Measurements from ENCODE around the gene ATG13. TPM values are rescaled to one million over a fixed set of nuclear protein-coding genes. Genes with fewer than 3 reads are reported as not detected.
"Not testable (repeated sequence)": the region's sequence is repeated elsewhere in the genome, so short reads cannot be mapped to it uniquely, and the experiment has no call there.

ATG13 gene
- total RNA-seq, 1 experiment from 2014 or later, result 57.1 TPM

DNA sequence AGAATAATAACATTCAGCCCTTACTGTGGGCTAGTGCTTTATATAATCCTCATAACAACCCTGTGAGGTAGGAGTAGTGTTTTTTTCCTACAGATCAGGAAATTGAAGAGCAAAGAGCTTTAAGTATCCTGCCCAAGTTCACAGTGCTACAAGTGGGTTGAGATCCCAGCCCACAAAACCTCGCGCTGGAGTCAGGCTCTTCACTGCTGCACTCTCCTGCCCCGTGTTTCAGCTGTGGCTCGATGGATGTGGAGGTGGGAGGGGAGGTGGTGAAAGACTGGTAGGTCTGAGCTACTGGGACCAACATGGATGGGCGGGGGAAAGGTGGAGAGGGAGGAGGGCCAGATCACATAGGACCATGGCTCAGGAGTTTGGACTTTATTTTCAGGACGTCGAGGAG is 89.5 kb downstream of the ATG13 start:
- TF ChIP-seq, protein P1, sequence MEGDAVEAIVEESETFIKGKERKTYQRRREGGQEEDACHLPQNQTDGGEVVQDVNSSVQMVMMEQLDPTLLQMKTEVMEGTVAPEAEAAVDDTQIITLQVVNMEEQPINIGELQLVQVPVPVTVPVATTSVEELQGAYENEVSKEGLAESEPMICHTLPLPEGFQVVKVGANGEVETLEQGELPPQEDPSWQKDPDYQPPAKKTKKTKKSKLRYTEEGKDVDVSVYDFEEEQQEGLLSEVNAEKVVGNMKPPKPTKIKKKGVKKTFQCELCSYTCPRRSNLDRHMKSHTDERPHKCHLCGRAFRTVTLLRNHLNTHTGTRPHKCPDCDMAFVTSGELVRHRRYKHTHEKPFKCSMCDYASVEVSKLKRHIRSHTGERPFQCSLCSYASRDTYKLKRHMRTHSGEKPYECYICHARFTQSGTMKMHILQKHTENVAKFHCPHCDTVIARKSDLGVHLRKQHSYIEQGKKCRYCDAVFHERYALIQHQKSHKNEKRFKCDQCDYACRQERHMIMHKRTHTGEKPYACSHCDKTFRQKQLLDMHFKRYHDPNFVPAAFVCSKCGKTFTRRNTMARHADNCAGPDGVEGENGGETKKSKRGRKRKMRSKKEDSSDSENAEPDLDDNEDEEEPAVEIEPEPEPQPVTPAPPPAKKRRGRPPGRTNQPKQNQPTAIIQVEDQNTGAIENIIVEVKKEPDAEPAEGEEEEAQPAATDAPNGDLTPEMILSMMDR (IDR thresholded peaks at IDR 0.05; ENCODE audit: unreplicated experiment), result no peak
- no peaks in the 10 kb centered on the region for H3K27me3 Mint-ChIP-seq (ENCODE audit: unreplicated experiment)
- H3K9me3 Mint-ChIP-seq (ENCODE audit: low read depth, unreplicated experiment), result no peaks in the 10 kb centered on the region
- H3K36me3 Mint-ChIP-seq (ENCODE audit: insufficient read depth, unreplicated experiment), result peaks cover 51% of the 10 kb centered on the region
- DNase-seq, result no peak
- H3K4me3 Mint-ChIP-seq (ENCODE audit: low read depth, unreplicated experiment), result no peak overlapping the region
- intact Hi-C loops (cut with micrococcal nuclease; ENCODE audit: unreplicated experiment), result no loop called here
- H3K27ac Mint-ChIP-seq (ENCODE audit: unreplicated experiment), result no peak overlapping the region
- BruUV-seq (replicated peaks), result no TSS peak
- H3K4me1 Mint-ChIP-seq (ENCODE audit: low read depth, unreplicated experiment), result peaks cover 1% of the 10 kb centered on the region
- CTCF ChIA-PET, result no interaction called here

- H3K27me3 Mint-ChIP-seq (ENCODE audit: unreplicated experiment); DNase-seq; H3K9me3 Mint-ChIP-seq (ENCODE audit: low read depth, unreplicated experiment); H3K27ac Mint-ChIP-seq (ENCODE audit: unreplicated experiment); CTCF ChIA-PET; H3K4me3 Mint-ChIP-seq (ENCODE audit: low read depth, unreplicated experiment); intact Hi-C loops (cut with micrococcal nuclease; ENCODE audit: unreplicated experiment); BruUV-seq (replicated peaks); H3K4me1 Mint-ChIP-seq (ENCODE audit: low read depth, unreplicated experiment): not testable (repeated sequence)
- peaks cover 30% of the 10 kb centered on the region for H3K36me3 Mint-ChIP-seq (ENCODE audit: insufficient read depth, unreplicated experiment)
Measured at GRCh38 chr11:46709351-46709750, 92.0 kb downstream of the ATG13 start.

- Mint-ChIP-seq H3K9me3 (ENCODE audit: low read depth, unreplicated experiment) (no peaks in the 10 kb centered on the region), H3K4me3 (ENCODE audit: low read depth, unreplicated experiment) (no peak overlapping the region), H3K36me3 (ENCODE audit: insufficient read depth, unreplicated experiment) (peaks cover 27% of the 10 kb centered on the region), H3K27me3 (ENCODE audit: unreplicated experiment) (no peaks in the 10 kb centered on the region), H3K4me1 (ENCODE audit: low read depth, unreplicated experiment) (no peaks in the 10 kb centered on the region), H3K27ac (ENCODE audit: unreplicated experiment) (no peak overlapping the region)
- TF ChIP-seq, protein P1 (IDR thresholded peaks at IDR 0.05; ENCODE audit: unreplicated experiment), result no peak
- intact Hi-C loops (cut with micrococcal nuclease; ENCODE audit: unreplicated experiment), result no loop called here
- CTCF ChIA-PET, result no interaction called here
- BruUV-seq (replicated peaks), result no TSS peak
- DNase-seq, result no peak
Measured at GRCh38 chr11:46710821-46711269, 93.5 kb downstream of the ATG13 start.

- H3K4me1 Mint-ChIP-seq (ENCODE audit: low read depth, unreplicated experiment), result no peaks in the 10 kb centered on the region
- no TSS peak for BruUV-seq (replicated peaks)
- CTCF ChIA-PET, result no interaction called here
- intact Hi-C loops (cut with micrococcal nuclease; ENCODE audit: unreplicated experiment), result no loop called here
- TF ChIP-seq, protein P1 (IDR thresholded peaks at IDR 0.05; ENCODE audit: unreplicated experiment), result no peak
- H3K4me3 Mint-ChIP-seq (ENCODE audit: low read depth, unreplicated experiment), result no peak overlapping the region
- no peak for DNase-seq
- no peaks in the 10 kb centered on the region for H3K27me3 Mint-ChIP-seq (ENCODE audit: unreplicated experiment)
- no peak overlapping the region for H3K27ac Mint-ChIP-seq (ENCODE audit: unreplicated experiment)
- peaks cover 22% of the 10 kb centered on the region for H3K36me3 Mint-ChIP-seq (ENCODE audit: insufficient read depth, unreplicated experiment)
- H3K9me3 Mint-ChIP-seq (ENCODE audit: low read depth, unreplicated experiment), result no peaks in the 10 kb centered on the region
Measured at GRCh38 chr11:46711303-46711702, 94.0 kb downstream of the ATG13 start.

GRCh38 chr11:46712874-46713576 is 95.7 kb downstream of the ATG13 start:
- TF ChIP-seq, protein P1 (IDR thresholded peaks at IDR 0.05; ENCODE audit: unreplicated experiment), result no peak
- Mint-ChIP-seq H3K4me1 (ENCODE audit: low read depth, unreplicated experiment) (no peaks in the 10 kb centered on the region), H3K4me3 (ENCODE audit: low read depth, unreplicated experiment) (no peak overlapping the region), H3K9me3 (ENCODE audit: low read depth, unreplicated experiment) (no peaks in the 10 kb centered on the region), H3K36me3 (ENCODE audit: insufficient read depth, unreplicated experiment) (peaks cover 8% of the 10 kb centered on the region), H3K27ac (ENCODE audit: unreplicated experiment) (no peak overlapping the region), H3K27me3 (ENCODE audit: unreplicated experiment) (no peaks in the 10 kb centered on the region)
- intact Hi-C loops (cut with micrococcal nuclease; ENCODE audit: unreplicated experiment), result no loop called here
- DNase-seq, result no peak
- CTCF ChIA-PET, result no interaction called here
- BruUV-seq (replicated peaks), result no TSS peak

- BruUV-seq (replicated peaks); H3K36me3 Mint-ChIP-seq (ENCODE audit: insufficient read depth, unreplicated experiment); intact Hi-C loops (cut with micrococcal nuclease; ENCODE audit: unreplicated experiment): not testable (repeated sequence)
Measured at GRCh38 chr11:46717825-46718154, 100.4 kb downstream of the ATG13 start.

More at GRCh38 chr11:46717825-46718154, 100.4 kb downstream of the ATG13 start:
- H3K4me1 Mint-ChIP-seq (ENCODE audit: low read depth, unreplicated experiment); H3K27ac Mint-ChIP-seq (ENCODE audit: unreplicated experiment); CTCF ChIA-PET; H3K27me3 Mint-ChIP-seq (ENCODE audit: unreplicated experiment); H3K4me3 Mint-ChIP-seq (ENCODE audit: low read depth, unreplicated experiment); H3K9me3 Mint-ChIP-seq (ENCODE audit: low read depth, unreplicated experiment); DNase-seq: not testable (repeated sequence)

Data from Calu3 (cell line).